ENCODE data around the gene RBPJ.

DNA sequence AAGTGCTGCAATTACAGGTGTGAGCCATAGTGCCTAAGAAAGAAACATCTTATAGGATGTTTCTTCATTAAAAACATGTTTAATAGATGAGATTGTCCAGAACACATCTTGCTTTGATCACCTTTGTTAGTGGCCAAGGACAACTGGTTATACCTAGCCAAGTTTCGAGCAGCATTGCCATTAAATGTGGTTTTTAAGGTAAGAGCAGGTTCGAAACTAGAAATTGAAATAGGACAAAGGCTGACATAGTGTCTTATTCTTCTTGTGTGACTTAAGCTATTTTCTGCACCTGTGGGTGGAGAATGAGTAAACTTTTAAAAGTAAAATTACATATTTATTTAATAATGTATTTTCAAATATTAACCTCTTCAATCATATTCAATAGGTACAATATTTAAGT, 59.0 kb downstream of the RBPJ start:
- TF ChIP-seq, protein P1, sequence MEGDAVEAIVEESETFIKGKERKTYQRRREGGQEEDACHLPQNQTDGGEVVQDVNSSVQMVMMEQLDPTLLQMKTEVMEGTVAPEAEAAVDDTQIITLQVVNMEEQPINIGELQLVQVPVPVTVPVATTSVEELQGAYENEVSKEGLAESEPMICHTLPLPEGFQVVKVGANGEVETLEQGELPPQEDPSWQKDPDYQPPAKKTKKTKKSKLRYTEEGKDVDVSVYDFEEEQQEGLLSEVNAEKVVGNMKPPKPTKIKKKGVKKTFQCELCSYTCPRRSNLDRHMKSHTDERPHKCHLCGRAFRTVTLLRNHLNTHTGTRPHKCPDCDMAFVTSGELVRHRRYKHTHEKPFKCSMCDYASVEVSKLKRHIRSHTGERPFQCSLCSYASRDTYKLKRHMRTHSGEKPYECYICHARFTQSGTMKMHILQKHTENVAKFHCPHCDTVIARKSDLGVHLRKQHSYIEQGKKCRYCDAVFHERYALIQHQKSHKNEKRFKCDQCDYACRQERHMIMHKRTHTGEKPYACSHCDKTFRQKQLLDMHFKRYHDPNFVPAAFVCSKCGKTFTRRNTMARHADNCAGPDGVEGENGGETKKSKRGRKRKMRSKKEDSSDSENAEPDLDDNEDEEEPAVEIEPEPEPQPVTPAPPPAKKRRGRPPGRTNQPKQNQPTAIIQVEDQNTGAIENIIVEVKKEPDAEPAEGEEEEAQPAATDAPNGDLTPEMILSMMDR (conservative IDR thresholded peaks at IDR 0.05 in 1 of 2, IDR thresholded peaks at IDR 0.05 in 1 of 2; ENCODE audit: low read depth in 1 of 2, low read length in 2 of 2), result no peak
- TF ChIP-seq EZH2 (IDR thresholded peaks at IDR 0.05; ENCODE audit: low read length, missing control alignments), result no peak
